Fibroblast of pulmonary artery (primary cell): ENCODE measurements around the gene RRP36.
A peak's percentile ranks its signal among the peaks of the same experiment; 100 is the strongest.

ENCODE experiments used
- DNase-seq: peaks from one replicate; pipeline ENCODE4 v3.0.0-alpha.2; 2010; ENCODE audit warnings: low read depth
- H3K4me3 ChIP-seq: replicated peaks from 2 replicates; pipeline ENCODE4 v1.5.1; 2011; ENCODE audit warnings: low read depth, mild to moderate bottlenecking, control low read depth, low read length, moderate library complexity
- TF ChIP-seq, protein P1 (sequence below): IDR thresholded peaks from 2 replicates; pipeline ENCODE4 v1.5.1; 2011; ENCODE audit warnings: mild to moderate bottlenecking, control low read depth, low read length, inconsistent platforms; ENCODE audit errors: missing control alignments

The RRP36 gene, protein sequence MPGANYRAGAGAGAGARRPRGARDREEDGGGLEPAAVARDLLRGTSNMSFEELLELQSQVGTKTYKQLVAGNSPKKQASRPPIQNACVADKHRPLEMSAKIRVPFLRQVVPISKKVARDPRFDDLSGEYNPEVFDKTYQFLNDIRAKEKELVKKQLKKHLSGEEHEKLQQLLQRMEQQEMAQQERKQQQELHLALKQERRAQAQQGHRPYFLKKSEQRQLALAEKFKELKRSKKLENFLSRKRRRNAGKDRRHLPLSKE

DNA sequence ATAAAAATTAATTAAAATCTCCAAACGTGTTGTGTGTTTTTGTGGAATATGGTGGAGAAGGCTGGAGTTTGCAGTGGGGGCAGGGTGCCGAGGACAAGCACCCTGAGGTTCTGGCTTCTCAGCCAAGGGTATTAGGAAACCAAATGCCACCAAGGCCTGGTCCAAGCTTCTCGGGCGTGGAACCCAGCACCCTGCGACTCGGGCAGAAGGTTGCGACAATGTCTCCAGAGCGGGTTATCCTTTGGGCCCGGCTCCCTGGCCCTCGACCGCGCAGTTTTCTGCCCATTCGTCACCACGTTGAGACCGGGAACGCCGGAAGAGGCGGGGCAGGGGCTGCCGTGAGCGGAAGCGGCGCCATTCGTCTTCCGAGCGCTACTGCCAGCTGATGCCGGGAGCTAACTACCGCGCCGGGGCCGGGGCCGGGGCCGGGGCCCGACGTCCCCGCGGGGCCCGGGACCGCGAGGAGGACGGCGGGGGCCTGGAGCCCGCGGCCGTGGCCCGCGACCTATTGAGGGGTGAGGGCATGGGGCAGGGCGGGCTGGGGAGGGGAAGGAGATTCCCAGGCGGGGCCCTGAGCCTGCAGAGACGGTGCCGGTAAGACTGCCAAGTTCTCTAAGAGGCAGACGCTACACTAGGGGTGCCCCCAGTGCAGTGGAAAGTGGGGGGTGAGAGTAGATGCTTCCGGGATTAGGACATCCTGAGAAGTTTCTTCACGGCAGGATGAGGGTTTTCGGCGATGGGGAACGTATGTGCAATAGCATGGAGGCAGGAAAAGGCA, at the start of gene RRP36:
Gene RRP36 (plus strand): TSS at position 354 of the 778 bp plus-strand sequence. CDS start 32 bp downstream, at position 386.
- DNase-seq = peak; percentile 66
- TF ChIP-seq, protein P1, sequence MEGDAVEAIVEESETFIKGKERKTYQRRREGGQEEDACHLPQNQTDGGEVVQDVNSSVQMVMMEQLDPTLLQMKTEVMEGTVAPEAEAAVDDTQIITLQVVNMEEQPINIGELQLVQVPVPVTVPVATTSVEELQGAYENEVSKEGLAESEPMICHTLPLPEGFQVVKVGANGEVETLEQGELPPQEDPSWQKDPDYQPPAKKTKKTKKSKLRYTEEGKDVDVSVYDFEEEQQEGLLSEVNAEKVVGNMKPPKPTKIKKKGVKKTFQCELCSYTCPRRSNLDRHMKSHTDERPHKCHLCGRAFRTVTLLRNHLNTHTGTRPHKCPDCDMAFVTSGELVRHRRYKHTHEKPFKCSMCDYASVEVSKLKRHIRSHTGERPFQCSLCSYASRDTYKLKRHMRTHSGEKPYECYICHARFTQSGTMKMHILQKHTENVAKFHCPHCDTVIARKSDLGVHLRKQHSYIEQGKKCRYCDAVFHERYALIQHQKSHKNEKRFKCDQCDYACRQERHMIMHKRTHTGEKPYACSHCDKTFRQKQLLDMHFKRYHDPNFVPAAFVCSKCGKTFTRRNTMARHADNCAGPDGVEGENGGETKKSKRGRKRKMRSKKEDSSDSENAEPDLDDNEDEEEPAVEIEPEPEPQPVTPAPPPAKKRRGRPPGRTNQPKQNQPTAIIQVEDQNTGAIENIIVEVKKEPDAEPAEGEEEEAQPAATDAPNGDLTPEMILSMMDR = no peak
- peak within 1 kb of the TSS; percentile 87 for H3K4me3 ChIP-seq

DNA sequence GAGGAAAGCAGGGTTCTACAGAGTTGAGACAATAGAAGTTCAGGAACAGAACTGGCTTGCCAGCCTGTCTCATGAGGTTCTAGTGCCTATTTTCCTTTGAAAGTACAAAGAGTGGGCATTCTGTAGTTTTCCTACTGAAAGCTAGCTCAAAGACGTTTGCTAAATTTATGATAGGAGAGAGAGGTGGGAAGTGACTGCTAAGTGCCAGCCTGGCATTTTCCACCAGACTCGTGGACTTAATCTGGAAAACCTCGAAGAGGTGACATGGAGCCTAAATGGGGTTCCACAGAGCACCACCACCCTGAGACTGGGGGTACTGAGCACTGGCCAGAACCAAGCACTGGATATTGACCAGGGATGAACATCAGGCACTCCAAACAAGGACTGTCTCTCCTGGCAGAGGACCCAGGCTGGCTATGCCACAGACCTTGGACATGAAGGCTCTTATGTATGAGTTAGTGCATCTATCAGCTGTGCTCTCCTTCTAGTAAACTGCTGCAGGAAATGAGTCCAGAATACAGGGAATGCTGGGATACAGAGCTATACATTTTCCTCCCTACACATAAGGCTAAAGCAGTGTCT, 49.6 kb upstream of the RRP36 start:
- TF ChIP-seq, protein P1 = no peak
- no peak for DNase-seq
- no peak overlapping the region for H3K4me3 ChIP-seq

DNA sequence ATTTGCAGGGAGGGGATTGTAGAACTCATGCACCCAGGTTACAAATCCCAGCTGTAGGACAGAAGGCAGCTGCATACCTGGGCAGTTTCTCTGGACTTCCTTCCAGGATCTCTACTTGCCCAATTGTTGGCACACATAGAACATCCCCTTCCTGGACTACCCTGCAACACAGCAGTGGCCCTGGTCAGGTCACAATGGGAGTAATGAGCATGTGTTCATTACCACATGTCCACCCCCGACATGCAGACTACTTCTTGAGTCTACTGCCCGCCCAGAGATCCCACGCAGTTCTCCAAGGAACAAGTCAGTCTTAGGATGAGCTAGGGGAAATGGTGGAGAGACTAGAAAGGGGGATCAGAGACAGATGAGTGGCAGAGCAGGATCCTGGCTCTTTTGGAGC, 47.5 kb upstream of the RRP36 start:
- no peak for DNase-seq
- H3K4me3 ChIP-seq = no peak overlapping the region
- TF ChIP-seq, protein P1 = no peak

DNA sequence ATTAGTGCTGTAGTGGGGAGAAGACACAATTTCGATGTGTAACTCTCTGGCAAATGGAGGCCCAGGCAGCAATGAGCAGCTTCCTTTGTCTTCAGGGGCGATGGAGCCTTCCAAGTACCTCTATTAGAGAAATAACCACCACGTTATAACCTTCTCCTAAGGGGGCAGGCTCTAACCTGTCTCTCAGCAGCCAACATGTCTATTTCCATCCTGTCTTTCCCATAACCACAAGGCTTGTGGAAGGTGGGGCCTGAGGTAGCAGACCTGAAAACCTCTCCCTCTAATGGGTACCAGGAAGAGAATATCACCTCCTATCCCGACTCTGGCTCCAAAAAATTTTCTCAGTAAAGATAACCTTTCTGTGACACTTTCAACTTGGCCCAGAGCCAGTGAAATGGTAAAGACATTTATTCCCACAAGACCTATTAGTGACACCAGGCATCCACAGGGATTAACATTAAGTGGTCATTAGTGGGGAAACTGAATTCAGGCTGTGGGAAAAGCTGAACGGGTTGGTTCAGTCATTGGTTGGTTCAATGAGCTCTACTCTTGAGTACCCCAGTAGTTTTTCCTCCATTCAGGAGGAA, 46.4 kb upstream of the RRP36 start:
- DNase-seq = no peak
- no peak overlapping the region for H3K4me3 ChIP-seq
- TF ChIP-seq, protein P1 = no peak

DNA sequence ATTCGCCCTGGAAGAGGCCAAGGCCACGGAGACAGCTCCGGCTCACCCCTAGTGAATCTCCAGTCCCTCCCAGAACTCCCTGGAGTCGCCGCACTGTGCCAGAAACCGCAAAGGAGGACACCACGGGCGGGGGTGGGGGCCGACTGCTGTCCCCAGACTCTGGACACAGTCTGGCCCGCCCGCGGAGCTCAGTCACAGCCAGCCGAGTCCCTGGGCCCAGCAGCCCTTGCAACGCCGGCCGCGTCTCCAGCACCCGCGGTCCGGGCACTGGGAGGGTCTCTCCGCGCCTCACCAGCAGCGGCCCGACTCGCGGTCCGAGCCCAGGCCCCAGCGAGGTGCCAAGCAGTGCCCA, 43.0 kb upstream of the RRP36 start:
- no peak for DNase-seq
- H3K4me3 ChIP-seq = peak overlapping the region; percentile 72
- TF ChIP-seq, protein P1 = no peak

DNA sequence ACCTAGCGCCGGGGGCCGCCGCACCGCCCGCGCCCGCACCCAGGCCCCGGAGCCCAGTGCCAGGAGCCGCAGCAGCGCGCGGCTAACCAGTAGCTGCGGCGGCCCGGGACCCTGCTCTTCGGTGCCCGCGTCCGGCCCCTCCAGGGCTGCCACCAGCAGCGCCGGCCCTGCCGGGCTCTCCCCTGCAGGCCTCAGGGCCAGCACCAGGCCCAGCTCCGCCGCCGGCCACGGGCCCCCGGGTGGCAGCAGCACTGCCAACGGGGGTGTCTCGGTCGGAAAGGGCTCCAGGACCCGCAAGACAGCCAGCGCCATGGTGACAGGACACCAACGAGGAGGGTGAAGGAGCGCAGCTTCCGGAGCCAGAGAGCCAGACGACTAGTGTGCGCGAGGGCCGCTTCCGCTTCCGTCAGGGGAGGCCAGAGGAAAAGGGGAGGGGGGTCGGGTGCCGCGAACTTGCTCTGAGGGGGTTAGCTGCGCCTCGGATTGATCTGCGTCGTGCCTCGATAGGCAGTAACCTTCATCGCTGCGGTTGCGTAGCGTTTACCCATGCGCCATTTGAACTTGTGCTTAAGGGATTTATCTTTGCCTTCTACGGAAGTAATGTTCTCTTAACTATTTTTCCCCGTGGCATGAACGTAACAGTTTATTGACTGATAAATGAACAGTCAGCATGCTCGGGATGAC, 42.4 kb upstream of the RRP36 start, which contains the start of gene PEX6:
Gene PEX6 (minus strand): TSS at position 343 of the 684 bp plus-strand sequence. CDS start 31 bp downstream, at position 312.
- peak within 1 kb of the TSS; percentile 72 for H3K4me3 ChIP-seq
- TF ChIP-seq, protein P1 = no peak
- DNase-seq = peak; percentile 79
